HK-2 (cell line): ENCODE data around the gene DOHH.
A peak's percentile ranks its signal among the peaks of the same experiment; 100 is the strongest.
"Not testable (repeated sequence)": the region's sequence is repeated elsewhere in the genome, so short reads cannot be mapped to it uniquely, and the experiment has no call there.

Experiments
- DNase-seq: peaks from one replicate; pipeline ENCODE4 v3.0.0-alpha.2; 2018; ENCODE audit not compliant: unreplicated experiment

DOHH gene

DNA sequence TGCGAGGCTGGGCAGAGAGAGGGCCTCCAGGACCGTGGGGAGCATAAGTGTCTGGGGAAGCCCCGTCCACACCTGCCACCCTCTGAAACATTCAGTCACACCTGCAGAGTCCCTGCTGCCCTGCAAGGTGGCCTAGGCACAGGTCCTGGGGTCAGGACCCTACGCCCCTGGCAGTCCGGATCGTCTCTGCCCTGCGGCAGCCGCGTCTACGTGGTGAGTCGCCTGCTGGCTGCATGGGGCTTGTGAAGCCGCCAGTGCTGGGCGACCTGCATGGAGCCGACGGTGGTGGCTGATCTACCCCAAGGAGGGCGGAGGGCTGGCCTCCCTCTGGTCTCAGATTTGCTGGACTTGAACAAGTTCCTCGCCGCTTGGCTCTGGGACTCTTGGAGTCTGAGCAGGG, 18.7 kb upstream of the DOHH start:
- no peak for DNase-seq

DNA sequence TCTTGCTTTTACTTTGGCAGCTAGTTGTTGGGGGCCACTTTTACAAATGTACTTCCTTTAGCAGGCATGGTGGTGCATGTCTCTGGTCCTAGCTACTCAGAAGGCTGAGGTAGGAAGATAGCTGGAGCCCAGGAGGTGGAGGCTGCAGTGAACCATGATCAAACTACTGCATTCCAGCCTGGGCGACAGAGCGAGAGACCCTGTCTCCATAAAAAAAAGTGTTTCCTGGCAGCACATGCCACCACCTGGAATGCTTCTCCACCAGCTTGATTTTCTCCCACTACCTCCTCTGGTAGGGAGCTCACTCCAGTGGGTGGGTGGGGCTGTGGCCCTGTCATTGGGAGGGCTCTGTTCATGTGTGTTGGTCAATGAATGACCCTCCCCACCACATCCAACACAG, 18.2 kb upstream of the DOHH start:
- DNase-seq = no peak

DNA sequence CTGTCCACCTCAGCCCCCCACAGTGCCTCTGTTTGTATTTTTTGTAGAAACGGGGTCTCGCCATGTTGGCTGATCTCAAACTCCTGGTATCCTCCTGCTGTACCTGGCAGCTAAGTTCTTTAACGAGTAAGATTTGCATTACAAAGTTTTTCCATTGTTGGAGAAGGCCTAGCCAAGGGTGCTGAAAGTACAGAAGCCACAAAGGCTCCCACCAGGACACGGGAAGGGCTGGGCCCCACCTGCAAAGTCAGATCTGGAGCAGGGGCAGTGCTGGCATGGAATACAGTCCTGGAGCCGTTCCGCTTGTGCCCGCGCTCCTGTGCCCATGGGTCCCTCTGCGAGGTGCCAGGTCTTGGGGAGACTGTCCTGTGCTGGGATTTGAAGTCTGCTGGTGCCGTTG, 17.8 kb upstream of the DOHH start:
- no peak for DNase-seq

DNA sequence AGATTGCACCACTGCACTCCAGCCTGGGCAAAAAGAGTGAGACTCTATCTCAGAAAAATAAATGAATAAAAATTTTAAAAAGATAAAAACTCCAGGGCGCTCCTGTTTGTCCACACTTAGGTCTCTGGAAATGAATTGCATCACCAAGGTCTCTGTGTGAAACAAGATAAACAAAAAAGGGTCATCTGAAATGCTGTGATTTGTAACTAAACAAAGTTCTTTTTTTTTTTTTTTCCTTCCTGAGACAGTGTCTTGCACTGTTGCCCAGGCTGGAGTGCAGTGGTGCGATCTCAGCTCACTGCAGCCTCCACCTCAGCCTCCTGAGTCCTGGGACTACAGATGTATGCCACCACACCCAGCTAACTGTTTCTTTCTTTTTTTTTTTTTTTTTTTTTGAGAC, 17.2 kb upstream of the DOHH start:
- DNase-seq = no peak

DNA sequence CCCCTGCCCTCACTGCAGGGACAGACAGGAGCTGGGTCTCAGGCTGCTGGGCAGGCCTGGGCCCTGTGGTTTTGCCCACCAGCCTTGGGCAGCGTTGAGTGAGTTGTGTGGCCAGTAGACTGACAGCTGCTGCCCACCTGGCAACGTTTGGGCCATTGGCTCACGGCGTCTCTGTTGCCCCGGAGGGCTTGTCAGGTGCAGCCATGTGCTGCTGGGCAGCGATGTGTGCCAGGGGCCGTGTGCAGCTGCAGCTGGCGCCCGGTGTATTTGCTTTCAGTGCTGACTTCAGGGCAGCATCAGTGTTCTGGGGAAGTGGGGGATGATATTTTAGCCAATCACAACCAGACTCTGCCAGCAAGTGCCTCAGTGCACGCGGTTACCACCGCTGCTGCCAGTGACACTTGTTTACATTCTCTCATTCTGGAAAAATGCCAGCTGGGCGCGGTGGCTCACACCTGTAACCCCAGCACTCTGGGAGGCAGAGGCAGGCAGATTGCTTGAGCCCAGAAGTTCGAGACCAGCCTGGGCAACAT, 16.3 kb upstream of the DOHH start:
- no peak for DNase-seq

DNA sequence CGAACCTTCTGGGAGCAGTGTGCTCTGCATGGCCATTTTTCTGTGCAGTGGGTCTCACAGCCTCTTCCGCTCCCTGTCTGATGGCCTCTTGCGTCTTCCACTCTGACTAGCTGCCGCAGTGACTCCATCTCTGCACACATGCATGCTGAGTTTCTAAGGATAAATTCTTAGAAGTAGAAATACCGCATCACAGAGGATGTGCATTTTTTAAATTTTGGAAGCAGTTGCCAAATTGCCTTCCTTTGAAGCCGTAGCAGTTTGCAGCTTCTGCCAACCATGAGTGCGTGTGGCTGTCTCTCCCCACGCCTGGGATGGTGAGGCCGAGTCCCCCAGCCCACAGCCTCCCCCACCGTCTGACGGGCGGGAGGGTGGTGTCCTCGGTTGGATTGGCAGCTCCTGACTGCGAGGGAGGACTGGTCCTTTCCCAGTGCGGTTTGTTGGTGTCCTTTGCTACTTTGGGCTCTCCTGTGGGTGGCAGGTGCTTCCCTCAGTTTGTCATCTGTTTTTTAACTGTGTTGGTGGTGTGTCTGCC, 15.5 kb upstream of the DOHH start:
- DNase-seq = no peak

DNA sequence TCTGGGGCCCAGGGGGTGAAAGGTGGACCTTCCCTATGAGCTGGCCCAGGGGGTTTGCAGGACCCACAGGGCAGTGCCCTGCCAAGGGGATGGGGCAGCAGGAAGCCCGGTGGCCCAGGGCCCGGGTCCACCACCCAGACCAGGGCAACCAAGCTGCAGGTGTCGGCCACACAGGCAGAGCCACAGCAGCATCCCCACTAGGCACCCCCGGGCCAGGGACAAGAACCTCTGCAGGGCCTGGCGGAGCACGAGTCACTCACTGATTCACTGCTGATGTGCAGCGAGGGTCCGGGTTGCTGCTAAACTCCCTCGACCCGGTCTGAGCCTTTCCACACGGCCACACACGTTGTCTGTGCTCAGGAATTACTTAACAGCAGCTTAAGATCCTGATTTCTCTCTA, 14.5 kb upstream of the DOHH start:
- no peak for DNase-seq

DNA sequence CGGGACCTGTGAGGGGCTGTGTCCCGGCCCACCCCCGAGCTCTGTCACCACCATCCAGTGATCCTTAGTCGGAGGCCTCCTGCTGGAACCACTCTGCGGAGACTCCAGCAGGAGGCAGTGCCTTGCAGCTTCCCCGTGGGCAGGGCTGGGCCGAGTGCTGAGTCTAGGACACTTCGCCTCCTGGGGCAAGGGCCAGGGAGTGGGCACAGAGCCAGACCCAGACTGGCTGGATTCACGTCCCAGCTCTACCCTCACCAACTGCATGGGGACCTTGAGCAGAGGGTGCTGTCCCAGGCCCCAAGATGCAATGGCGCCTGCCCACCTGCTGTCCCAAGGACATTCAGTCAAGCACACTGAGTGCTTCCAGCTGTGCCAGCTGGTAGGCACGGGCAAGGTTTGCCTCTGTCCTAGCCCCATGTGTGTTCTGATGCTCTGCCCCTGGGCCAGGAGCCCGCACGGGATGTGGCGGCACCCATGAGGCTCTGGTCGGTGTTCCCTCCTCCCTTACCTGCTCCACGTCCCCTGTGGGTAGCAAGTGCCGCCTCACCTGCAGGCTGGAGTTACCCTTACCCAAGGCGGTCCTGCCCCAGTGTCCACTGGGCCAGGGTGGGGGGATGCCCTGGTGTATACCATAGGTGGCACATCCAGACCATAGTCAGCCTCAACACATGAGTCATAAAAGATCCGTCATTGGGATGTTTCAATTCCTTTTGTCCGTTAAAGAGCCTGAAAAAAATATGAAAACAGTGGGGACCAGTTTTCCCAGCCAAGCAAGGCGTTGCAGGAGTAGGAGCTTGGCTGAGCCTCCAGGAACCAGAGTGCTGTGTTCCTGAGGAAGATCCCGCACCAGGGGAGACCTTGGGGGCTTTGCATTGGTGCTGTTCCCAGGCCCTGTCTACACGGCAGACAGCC, 13.0 kb upstream of the DOHH start:
- DNase-seq = no peak

DNA sequence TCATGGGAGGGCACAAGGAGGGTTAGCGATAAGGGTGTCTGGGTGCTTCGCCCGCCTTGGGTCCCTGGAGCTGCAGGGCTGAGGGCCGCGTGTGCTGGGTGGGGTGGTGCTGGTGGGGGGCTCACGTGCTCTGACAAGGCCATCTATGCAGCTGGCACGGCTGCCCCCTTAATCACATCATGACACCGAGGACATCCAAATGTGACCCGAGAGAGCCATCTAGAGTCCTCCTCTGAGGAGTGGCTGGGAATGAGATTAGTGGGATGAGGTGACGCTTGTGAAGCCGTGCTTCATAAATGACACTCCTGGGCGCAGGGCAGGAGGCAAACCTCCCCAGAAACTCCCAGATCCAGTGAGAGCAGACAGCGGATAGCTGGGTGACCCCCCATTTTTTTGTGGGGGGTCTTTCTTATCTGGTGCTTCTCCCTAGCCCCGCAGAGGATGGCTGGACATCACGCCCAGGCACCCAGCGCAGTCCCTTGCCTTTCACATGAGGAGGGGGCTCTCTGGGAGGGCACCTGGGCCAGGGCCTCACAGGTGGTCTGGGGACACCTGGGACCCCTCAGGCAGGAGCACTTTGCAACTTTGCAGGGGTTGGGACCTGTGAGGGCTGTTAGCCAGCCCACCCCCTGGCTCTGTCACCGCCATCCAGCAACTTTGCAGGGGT, 12.2 kb upstream of the DOHH start:
- no peak for DNase-seq

DNA sequence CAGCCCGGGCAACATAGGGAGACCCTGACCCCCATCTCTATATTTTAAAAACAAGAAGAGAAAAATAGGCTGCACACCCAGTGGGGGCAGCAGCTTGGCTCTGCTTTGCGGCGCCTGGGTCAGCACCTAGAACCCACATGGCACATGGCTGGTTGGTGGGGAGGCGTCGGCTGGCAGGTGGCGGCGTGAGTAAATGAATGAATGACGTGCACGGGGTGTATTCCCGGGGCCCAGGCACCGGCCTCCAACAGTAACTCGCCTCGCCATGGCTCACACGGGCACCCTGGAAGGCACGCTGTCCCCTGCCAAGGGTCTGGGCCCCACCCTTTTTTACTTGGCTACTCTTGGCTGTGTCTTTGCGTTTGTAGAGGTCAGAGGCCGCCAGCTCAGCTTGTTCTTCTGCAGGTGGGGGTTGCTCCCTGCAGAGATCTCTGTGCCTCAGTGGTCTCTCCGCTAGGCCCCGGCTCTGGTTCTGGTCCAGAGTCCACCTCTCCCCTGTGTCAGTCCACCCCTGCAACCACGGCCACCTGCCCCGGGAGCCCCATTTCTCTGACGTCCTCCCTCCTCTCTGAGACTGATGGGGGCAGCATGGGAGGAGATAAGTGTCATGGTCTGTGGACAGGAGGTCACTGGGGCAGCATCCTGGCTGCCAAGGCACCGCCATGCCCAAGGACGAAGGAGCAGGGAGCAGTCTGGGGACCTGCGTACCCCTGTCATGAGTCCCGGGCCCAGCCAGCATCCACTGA, 11.2 kb upstream of the DOHH start:
- DNase-seq = no peak

DNA sequence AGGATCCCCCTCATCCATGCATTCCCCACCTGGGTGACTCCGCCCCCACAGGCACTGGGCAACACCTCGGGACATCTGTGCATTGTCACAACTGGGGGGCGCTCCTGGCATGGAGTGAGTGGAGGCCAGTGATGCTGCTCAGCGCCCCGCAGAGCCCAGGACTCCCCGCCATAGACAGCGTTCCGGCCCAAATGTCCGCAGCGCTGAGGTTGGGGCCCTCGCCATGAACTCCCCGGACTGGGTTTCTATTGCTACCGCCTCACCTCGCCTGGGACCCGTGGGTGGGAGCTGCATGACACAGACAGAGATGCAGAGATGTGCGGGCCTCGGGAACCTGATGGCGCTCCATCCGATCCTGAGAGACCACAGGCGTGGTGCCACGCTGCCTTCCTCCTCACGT, 10.3 kb upstream of the DOHH start:
- DNase-seq = no peak

DNA sequence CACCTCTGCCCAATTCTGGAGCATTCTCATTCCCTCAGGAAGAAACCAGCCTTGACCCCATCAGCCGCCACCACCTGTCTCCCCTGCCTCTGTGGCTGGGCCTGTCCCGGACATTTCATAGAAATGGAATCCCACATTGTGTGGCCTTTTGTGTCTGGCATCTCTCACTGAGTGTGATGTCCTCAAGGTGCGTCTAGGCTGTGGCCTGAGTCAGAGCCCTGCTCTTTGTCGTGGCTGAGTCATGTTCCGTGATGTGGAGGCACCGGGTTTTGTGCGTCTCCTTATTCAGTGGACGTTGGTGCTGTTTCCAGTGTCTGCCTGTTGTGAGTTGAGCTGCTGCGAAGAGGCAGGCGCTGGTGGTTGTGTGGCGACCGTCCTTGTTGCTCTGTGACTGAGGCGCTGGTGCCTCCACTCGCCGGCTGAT, 9.1 kb upstream of the DOHH start:
- DNase-seq = peak; percentile 52

DNA sequence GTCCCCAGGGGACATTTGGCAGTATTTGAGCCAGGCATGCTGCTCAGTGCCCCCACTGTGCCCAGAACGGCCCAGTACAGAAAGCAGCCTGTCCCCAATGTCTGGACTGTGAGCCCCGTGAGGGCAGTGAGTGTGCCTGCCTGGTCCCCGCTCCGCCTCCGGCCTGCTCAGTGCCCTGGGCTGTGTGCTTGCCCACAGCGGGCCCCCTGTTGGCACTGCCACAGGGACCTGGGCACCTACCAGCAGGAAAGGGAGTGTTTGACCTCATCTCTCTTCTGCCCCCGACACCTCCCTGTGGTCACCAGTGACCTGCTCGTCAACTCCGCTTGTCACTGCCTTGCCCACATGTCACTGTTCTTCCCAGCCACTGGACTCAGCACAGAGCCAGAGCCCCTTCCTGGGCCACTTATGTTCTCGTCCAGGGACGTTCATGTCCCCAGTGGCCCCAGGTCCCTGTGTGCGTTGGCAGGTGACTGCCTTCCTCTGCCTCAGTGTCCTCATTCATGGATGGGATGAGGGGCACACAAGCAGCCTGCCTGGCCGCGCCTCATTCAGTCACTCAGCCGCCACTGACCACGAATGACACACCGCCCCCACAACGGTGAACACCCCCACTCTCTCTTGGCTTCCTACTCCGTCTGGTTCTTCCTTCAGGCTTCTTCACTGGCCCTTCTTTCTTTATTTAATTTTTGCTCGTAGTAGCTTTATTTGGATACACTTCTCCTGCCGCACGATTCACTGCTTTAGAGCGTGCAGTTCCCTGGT, 8.5 kb upstream of the DOHH start:
- DNase-seq = no peak

DNA sequence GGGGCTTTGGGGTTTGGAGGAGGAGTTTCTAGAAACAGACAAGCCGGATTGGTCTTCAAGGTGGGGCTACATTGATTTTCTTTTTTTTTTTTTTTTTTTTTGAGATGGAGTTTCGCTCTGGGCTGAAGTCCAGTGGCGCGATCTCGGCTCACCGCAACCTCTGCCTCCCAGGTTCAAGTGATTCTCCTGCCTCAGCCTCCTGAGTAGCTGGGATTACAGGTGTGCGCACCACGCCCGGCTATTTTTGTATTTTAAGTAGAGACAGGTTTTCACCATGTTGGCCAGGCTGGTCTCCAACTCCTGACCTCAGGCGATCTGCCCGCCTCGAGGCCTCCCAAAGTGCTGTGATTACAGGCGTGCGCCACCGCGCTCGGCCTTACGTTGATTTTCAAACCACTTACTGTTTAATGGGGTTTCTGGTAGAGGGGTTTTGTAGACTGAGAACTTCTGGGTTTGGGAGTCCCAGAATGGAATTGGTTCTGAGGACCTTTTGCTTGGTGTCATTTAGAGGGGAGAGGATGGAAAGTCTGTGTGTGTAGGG, 7.7 kb upstream of the DOHH start:
- not testable (repeated sequence) for DNase-seq

DNA sequence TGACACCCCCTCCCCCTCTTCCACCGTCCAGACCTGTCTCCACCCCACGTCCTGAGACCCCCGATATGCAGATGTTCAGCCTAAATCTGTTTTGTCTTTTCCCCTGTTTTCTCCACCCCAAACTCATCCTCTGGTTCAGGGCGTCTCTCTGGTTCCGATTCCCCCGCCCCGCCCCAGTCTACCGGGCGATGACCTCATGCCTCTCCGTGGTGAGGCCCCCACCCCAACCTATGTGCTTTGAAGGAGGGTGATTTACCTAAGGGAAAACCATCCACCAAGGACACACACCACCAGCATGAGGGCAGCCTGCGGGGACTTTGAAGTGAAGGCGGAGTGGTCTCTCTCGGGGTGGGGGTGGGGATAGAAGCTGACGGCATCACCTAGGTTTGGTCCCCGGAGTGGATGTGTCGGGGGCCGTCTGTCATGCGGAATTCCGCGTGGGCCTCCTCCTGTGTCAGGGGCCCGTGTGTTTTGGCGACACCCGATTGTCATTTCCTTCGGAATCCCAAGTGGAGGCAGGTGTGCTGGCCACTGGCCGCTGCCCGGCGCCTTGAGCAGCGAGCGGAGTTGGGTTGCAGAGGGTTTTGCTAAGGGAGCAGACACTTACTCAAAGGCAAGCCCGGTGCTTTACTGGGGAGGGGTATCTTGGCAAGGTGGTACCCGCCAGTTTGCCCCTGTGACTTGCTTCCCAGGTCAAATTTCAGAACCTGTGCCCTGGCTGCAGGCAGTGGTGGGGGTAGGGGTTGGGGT, 7.1 kb upstream of the DOHH start:
- no peak for DNase-seq

DNA sequence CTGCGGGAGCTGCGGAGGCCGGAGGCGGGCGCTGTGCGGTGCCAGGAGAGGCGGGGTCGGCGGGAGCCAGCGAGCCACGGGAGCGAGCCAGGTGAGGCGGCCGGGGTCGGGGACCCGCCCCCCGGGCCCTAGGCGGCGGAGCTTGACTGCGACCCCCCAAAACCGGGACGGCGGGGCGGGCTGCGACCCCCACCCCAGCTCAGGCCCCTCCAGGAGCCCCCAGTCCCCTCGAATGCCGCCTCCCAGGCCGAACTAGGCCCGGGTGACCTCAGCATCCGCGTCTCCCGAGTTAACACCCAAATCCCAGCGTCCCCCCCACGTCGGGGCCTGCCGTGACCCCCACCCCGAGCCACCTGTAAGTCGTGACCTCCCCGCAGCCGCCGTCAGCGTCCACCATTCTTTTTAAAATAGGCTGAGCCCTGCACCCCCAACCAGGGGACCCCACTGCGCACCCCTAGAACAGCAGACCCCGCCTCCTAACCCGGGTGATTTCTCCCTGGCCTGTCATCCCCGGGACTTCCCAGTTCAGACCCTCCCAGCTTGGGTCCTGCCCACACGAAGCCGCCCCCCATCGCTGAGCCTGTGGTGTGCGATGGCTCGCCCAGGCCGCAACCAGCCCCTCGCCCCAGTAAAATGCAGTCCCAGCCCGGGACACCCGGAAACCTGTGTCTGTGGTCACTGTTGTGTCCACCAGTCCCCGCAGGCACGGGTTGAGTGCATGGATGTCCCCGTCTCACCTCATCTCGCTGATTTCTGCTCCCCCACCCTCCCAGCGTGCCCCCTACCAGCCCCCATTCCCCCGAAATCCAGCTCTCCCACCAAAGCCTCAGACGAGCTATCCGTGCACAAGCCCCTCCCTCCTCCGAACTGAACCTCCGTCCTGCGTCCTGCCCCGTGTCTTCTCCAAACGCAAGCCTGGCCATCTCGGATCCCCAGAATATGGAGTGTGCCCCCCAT, 6.2 kb upstream of the DOHH start:
- no peak for DNase-seq

DNA sequence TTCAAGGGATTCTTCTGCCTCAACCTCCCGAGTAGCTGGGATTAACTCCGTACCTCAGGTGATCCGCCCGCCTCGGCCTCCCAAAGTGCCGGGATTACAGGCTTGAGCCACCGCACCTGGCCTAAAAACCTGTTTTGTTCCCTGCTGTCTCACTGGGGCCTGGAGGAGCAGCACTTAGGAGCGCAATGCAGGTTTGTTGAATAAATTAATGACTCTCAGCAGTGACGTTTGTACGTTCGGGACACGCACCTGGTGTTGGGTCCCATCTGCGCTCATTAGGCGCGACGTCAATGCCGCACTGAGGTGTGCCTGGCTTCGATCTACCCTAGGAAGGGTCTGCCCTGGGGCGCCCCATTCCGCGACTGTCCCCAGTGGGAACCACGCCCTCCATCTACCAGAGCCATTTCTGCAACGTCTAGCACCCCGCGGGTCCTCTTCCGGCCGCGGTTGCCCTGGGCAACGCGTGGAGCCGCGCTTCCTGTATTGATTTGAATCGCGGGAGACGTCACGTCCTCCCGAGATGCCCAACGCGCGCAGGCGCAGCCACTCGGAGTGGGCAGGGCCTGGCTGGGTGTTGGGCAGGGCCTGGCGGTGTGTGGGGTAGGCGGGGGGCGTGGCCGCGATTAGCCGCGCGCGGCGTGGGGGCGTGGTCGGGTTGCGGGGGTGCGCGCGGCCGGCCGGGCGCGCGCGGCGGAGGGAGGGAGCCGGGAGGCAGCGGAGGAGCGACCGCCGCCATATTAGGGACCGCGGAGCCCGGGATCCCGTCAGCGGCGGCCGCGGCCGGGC, 5.3 kb upstream of the DOHH start, which contains the start of gene FZR1:
Gene FZR1 (plus strand): TSS at position 714 of the 786 bp plus-strand sequence. CDS start 16,679 bp downstream, outside the sequence.
- peak; percentile 100 for DNase-seq

DNA sequence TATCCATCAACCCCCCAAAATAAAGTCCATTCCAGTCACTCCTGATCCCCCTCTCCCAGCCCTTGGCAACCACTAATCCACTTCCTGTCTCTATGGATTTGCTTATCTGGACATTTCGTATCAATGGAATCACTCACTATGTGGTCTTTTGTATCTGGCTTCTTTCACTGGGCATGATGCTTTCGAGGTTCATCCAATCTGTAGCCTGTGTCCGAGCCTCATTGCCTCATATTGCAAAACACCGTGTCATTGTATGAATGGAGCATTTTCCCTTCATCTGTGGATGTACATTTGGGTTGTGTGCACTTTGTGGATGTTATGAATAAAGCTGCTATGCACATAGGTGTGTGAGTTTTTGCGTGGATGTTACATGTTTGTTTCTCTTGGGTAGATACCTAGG, 4.3 kb upstream of the DOHH start:
- DNase-seq = no peak
